H1 (cell line): ENCODE measurements around the gene SMIM31. TPM values are rescaled to one million over a fixed set of nuclear protein-coding genes. Genes with fewer than 3 reads are reported as not detected.

ENCODE experiments used
- CHD2 ChIP-seq: IDR thresholded peaks from 2 replicates; pipeline ENCODE4 v1.6.1; 2012; ENCODE audit warnings: low read length, improper control_type of control experiment
- CHD7 ChIP-seq: fragments of 300-600 bp; sonication (generic); IDR thresholded peaks from 2 replicates; pipeline ENCODE4 v1.7.1; 2012; ENCODE audit warnings: low read length, moderate library complexity, mild to moderate bottlenecking, inconsistent platforms; ENCODE audit not compliant: insufficient replicate concordance
- RFX5 ChIP-seq: IDR thresholded peaks from 2 replicates; pipeline ENCODE4 v1.6.1; 2011; ENCODE audit warnings: low read depth, low read length, improper control_type of control experiment, borderline replicate concordance
- SIX5 ChIP-seq: IDR thresholded peaks from 2 replicates; pipeline ENCODE4 v1.6.1; 2011; ENCODE audit warnings: mild to moderate bottlenecking, low read depth, low read length
- polyA plus RNA-seq, 7 experiments: library from polyadenylated mRNA; depleted of rRNA in 3 of 7; stranded (reverse) in 5 of 7; unstranded in 2 of 7; fragments of >200 nt in 5 of 7; fragments of 200-250 nt in 2 of 7; gene quantifications; 1 replicate in 5 of 7; 2 replicates in 1 of 7; 4 replicates in 1 of 7; pipeline versions ENCODE4 v1.2.1 to v1.2.3, GENCODE V29; 2011 to 2013; ENCODE audit warnings: missing spikeins in 2 of 7, mixed read lengths in 2 of 7
- total RNA-seq: library from RNA; stranded (reverse); fragmentation: NEBNext Ultra II Directional; extraction: Animal tissue kit (Norgen Biotek cat#: 25700); gene quantifications from 2 replicates; pipeline ENCODE4 v1.2.1, GENCODE V29; 2021

SMIM31 gene
- total and polyA plus RNA-seq, 2 of the 8 experiments (the other 6 are each of a cell fraction or from before 2014, with no cell fraction given), result not detected

GRCh38 chr4:164799410-164799809 is 45.5 kb downstream of the SMIM31 start (continued):
- TF ChIP-seq CHD7 (peak; percentile 43), SIX5 (no peak), CHD2 (no peak), RFX5 (no peak)
